Measurements from ENCODE around the gene ZFR2. TPM values are rescaled to one million over a fixed set of nuclear protein-coding genes. Genes with fewer than 3 reads are reported as not detected.

ZFR2 gene
- total and polyA plus RNA-seq, 10 donors = 0.11 to 0.92 (median 0.33) TPM; not detected in 3

DNA sequence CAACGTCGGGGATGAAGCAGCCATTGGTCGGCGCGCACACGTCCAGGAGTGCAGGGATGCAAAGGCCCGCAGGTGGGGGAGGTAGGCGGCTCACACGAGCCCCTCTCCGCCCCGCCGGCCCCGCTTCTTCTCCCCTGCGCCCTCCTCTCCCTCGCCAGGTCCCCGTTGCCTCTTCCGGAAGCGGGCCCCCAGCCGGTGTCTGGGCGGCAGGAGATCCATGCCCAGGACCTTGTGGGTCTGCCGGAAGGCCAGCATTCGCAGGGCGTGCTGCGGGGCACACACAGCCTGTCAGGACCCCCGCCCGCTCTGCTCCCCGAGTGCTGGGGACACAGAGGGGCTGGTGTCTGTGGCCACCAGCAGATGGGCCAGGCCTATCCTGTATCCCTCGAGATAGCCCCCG lies 63.0 kb downstream of the ZFR2 start:
- WGBS, 5 donors = 87 to 93% (median 91%) methylated on average over 17 to 29 of the region's 29 CpGs
- intact Hi-C loops (cut with DNase I; ENCODE audit: low total_unique reads) = no loop called here
- no peak overlapping the region for H3K27ac ChIP-seq
- H3K4me1 ChIP-seq = peaks cover 13 to 61% (median 36%) of the 10 kb centered on the region in 6 donors
- H3K27me3 ChIP-seq (replicated peaks in 1 of 7) = peaks cover 0 to 39% (median 19%) of the 10 kb centered on the region in 7 donors
- H3K36me3 ChIP-seq = no peaks in the 10 kb centered on the region
- DNase-seq = no peak
- TF ChIP-seq CTCF (IDR thresholded peaks at IDR 0.05 in 8 of 11, conservative IDR thresholded peaks at IDR 0.05 in 3 of 11) (no peak), POLR2AphosphoS5 (IDR thresholded peaks at IDR 0.05) (no peak), POLR2A (IDR thresholded peaks at IDR 0.05) (no peak)
- H3K9me3 ChIP-seq = no peaks in the 10 kb centered on the region
- no peak overlapping the region for H3K4me3 ChIP-seq

GRCh38 chr19:3804429-3804828 lies 64.4 kb downstream of the ZFR2 start:
- Histone ChIP-seq H3K36me3 (no peaks in the 10 kb centered on the region), H3K27me3 (replicated peaks in 1 of 7) (peaks cover 0 to 53% (median 26%) of the 10 kb centered on the region in 7 donors), H3K4me3 (no peak overlapping the region), H3K4me1 (peaks cover 8 to 55% (median 26%) of the 10 kb centered on the region in 6 donors), H3K9me3 (no peaks in the 10 kb centered on the region), H3K27ac (no peak overlapping the region)
- intact Hi-C loops (cut with DNase I; ENCODE audit: low total_unique reads) = no loop called here
- 78 to 92% (median 83%) methylated on average over 4 to 13 of the region's 13 CpGs for WGBS, 5 donors
- no peak for TF ChIP-seq CTCF (IDR thresholded peaks at IDR 0.05 in 8 of 11, conservative IDR thresholded peaks at IDR 0.05 in 3 of 11)
- no peak for TF ChIP-seq POLR2A (IDR thresholded peaks at IDR 0.05)
- TF ChIP-seq POLR2AphosphoS5 (IDR thresholded peaks at IDR 0.05) = no peak
- no peak for DNase-seq

GRCh38 chr19:3803986-3804385 lies 64.9 kb downstream of the ZFR2 start:
- no peaks in the 10 kb centered on the region for H3K9me3 ChIP-seq
- intact Hi-C loops (cut with DNase I; ENCODE audit: low total_unique reads) = no loop called here
- no peaks in the 10 kb centered on the region for H3K36me3 ChIP-seq
- H3K4me3 ChIP-seq = no peak overlapping the region
- peaks cover 8 to 53% (median 24%) of the 10 kb centered on the region in 6 donors for H3K4me1 ChIP-seq
- H3K27ac ChIP-seq = no peak overlapping the region
- DNase-seq = no peak
- peaks cover 0 to 58% (median 26%) of the 10 kb centered on the region in 7 donors for H3K27me3 ChIP-seq (replicated peaks in 1 of 7)
- no peak for TF ChIP-seq POLR2A (IDR thresholded peaks at IDR 0.05)
- no peak for TF ChIP-seq CTCF (IDR thresholded peaks at IDR 0.05 in 8 of 11, conservative IDR thresholded peaks at IDR 0.05 in 3 of 11)
- no peak for TF ChIP-seq POLR2AphosphoS5 (IDR thresholded peaks at IDR 0.05)
- WGBS, 5 donors = 78 to 85% (median 82%) methylated on average over 10 of the region's 10 CpGs

GRCh38 chr19:3803114-3803888 lies 65.5 kb downstream of the ZFR2 start:
- no peak overlapping the region for H3K4me3 ChIP-seq
- peaks cover 0 to 65% (median 26%) of the 10 kb centered on the region in 7 donors for H3K27me3 ChIP-seq (replicated peaks in 1 of 7)
- 81 to 89% (median 87%) methylated on average over 21 to 24 of the region's 24 CpGs for WGBS, 5 donors
- H3K36me3 ChIP-seq = no peaks in the 10 kb centered on the region
- DNase-seq = no peak
- intact Hi-C loops (cut with DNase I; ENCODE audit: low total_unique reads) = no loop called here
- H3K4me1 ChIP-seq = peaks cover 8 to 58% (median 20%) of the 10 kb centered on the region in 6 donors
- H3K9me3 ChIP-seq = no peaks in the 10 kb centered on the region
- H3K27ac ChIP-seq = no peak overlapping the region
- TF ChIP-seq POLR2A (IDR thresholded peaks at IDR 0.05) (no peak), CTCF (IDR thresholded peaks at IDR 0.05 in 8 of 11, conservative IDR thresholded peaks at IDR 0.05 in 3 of 11) (no peak), POLR2AphosphoS5 (IDR thresholded peaks at IDR 0.05) (no peak)

All from spleen (tissue), 11 donors.